Neural cell (in vitro differentiated cells): ENCODE data around the gene MRPL28. TPM values are rescaled to one million over a fixed set of nuclear protein-coding genes. Genes with fewer than 3 reads are reported as not detected.
A peak's percentile ranks its signal among the peaks of the same experiment; 100 is the strongest.

ENCODE experiments used
- H2AFZ ChIP-seq: fragments of 200-600, 300-800 bp; sonication (generic), shearing (Covaris generic); 2 replicates; pipeline ENCODE4 v1.6.0; 2014; ENCODE audit warnings: low read depth, mild to moderate bottlenecking, antibody characterized with exemption, low read length, moderate library complexity
- H3F3A ChIP-seq: fragments of 200-600 bp; shearing (Covaris generic); 2 replicates; pipeline ENCODE4 v1.6.1; 2016; ENCODE audit warnings: mild to moderate bottlenecking, moderate library complexity, mixed read lengths, antibody characterized with exemption, low read length; ENCODE audit not compliant: insufficient read depth, poor library complexity, severe bottlenecking
- H3K27ac ChIP-seq: fragments of 200-600, 300-800 bp; sonication (generic), shearing (Covaris generic); 2 replicates; pipeline ENCODE4 v1.5.1; 2014; ENCODE audit warnings: mild to moderate bottlenecking, low read length, moderate library complexity
- H3K27me3 ChIP-seq: fragments of 300-800, 200-600 bp; sonication (generic), shearing (Covaris generic); 2 replicates; pipeline ENCODE4 v1.6.0; 2014; ENCODE audit warnings: mild to moderate bottlenecking, low read depth, low read length, moderate library complexity; ENCODE audit not compliant: insufficient read depth
- H3K36me3 ChIP-seq: fragments of 300-800, 200-600 bp; sonication (generic), shearing (Covaris generic); 2 replicates; pipeline ENCODE4 v1.5.1; 2014; ENCODE audit warnings: mild to moderate bottlenecking, antibody characterized with exemption, low read length, moderate library complexity; ENCODE audit not compliant: insufficient read depth
- H3K4me2 ChIP-seq: fragments of 300-800, 200-600 bp; sonication (generic), shearing (Covaris generic); 2 replicates; pipeline ENCODE4 v1.6.0; 2014; ENCODE audit warnings: mild to moderate bottlenecking, low read length
- H3K4me3 ChIP-seq: fragments of 300-800, 200-600 bp; sonication (generic), shearing (Covaris generic); 2 replicates; pipeline ENCODE4 v1.5.1; 2014; ENCODE audit warnings: mild to moderate bottlenecking, low read length, moderate library complexity
- H3K79me2 ChIP-seq: fragments of 200-600 bp; shearing (Covaris generic); replicated peaks from 2 replicates; pipeline ENCODE4 v1.6.0; 2014; ENCODE audit warnings: mild to moderate bottlenecking, low read length, moderate library complexity; ENCODE audit not compliant: insufficient read depth
- H3K9ac ChIP-seq: fragments of 300-800, 200-600 bp; sonication (generic), shearing (Covaris generic); 2 replicates; pipeline ENCODE4 v1.6.1; 2016; ENCODE audit warnings: mild to moderate bottlenecking, low read length, mixed read lengths
- H3K9me2 ChIP-seq: fragments of 200-600 bp; shearing (Covaris generic); 2 replicates; pipeline ENCODE4 v1.6.1; 2016; ENCODE audit warnings: mild to moderate bottlenecking, low read length, mixed read lengths; ENCODE audit not compliant: insufficient read depth
- H3K9me3 ChIP-seq: fragments of 200-600, 300-800 bp; sonication (generic), shearing (Covaris generic); 2 replicates; pipeline ENCODE4 v1.6.1; 2016; ENCODE audit warnings: mild to moderate bottlenecking, mixed run types, low read length, moderate library complexity, mixed read lengths
- H4K20me1 ChIP-seq: fragments of 200-600 bp; shearing (Covaris generic); 2 replicates; pipeline ENCODE4 v1.6.1; 2016; ENCODE audit warnings: mild to moderate bottlenecking, mixed run types; ENCODE audit not compliant: insufficient read depth
- EP300 ChIP-seq: fragments of 450-650 bp; conservative IDR thresholded peaks from 2 replicates; pipeline ENCODE4 v1.6.1; 2014; ENCODE audit warnings: antibody characterized with exemption, mild to moderate bottlenecking, moderate library complexity; ENCODE audit not compliant: poor library complexity, severe bottlenecking
- EZH2 ChIP-seq: fragments of 200-600, 300-800 bp; shearing (Covaris generic), sonication (generic); IDR thresholded peaks from 2 replicates; pipeline ENCODE4 v1.6.1; 2014; ENCODE audit warnings: antibody characterized with exemption, low read length, borderline replicate concordance, mild to moderate bottlenecking; ENCODE audit not compliant: insufficient read depth, poor library complexity, severe bottlenecking
- MXI1 ChIP-seq: fragments of 450-650 bp; conservative IDR thresholded peaks from 2 replicates; pipeline ENCODE4 v1.6.1; 2014; ENCODE audit warnings: antibody characterized with exemption, mild to moderate bottlenecking; ENCODE audit not compliant: poor library complexity, severe bottlenecking
- POLR2AphosphoS5 ChIP-seq: IDR thresholded peaks from 2 replicates; pipeline ENCODE4 v1.6.1; 2012
- RAD21 ChIP-seq: fragments of 450-650 bp; conservative IDR thresholded peaks from 2 replicates; pipeline ENCODE4 v1.6.1; 2014; ENCODE audit warnings: antibody characterized with exemption, mild to moderate bottlenecking, moderate library complexity
- SMC3 ChIP-seq: fragments of 450-650 bp; conservative IDR thresholded peaks from 2 replicates; pipeline ENCODE4 v1.6.1; 2014; ENCODE audit warnings: antibody characterized with exemption, mild to moderate bottlenecking, moderate library complexity; ENCODE audit not compliant: poor library complexity
- TAF1 ChIP-seq: IDR thresholded peaks from 2 replicates; pipeline ENCODE4 v1.6.1; 2012; ENCODE audit warnings: low read depth
- polyA plus RNA-seq: library from polyadenylated mRNA; depleted of rRNA; stranded (reverse); fragments of >200 nt; gene quantifications from 2 replicates; pipeline ENCODE4 v1.2.3, GENCODE V29; 2014
- TF ChIP-seq, protein P1 (sequence below): fragments of 450-650 bp; IDR thresholded peaks from 2 replicates; pipeline ENCODE4 v1.5.1; 2014; ENCODE audit warnings: antibody characterized with exemption, mild to moderate bottlenecking, moderate library complexity; ENCODE audit not compliant: poor library complexity, severe bottlenecking
- TF ChIP-seq, protein P2 (sequence below): IDR thresholded peaks from 2 replicates; pipeline ENCODE4 v1.6.1; 2012; ENCODE audit warnings: borderline replicate concordance

MRPL28 gene
- polyA plus RNA-seq, 1 donor from 2014 or later: 134 TPM

DNA sequence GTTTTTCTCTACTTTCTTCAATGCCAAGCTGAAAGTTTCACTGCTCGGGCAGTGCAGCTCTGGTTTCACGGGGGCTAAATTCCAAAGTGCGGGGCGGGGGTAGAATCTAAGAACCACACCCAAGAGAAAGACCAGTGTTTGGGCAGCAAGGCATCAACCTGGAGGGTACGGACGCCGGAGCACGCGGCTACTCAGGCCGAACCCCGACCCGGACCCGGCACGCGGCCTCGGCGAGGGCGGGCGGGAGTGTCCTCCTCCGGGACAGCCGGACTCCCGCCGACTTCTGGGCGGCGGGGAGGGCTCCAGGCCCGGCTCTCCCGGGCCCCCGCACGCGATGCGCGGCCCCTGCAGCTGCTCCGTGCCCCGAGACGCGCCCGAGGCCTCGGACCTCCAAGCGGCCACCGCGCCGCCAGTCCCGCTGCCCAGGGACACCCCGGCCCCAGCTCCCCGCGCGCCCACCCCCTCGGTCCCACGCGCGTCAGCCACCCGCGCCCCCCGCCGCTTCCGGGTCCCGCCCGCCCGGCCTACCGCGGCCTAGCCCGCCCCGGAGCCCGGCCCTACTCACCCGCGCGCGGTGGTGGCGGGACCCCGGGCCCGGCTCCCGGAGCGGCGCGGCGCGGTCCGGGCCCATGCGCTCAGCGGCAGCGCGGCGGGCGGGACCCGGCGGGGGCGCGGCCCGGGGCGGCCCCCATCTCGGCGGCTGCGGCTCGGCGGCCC, 18.4 kb downstream of the MRPL28 start:
- peak; percentile 60 for TF ChIP-seq MXI1
- no peak for TF ChIP-seq SMC3
- H3K27ac ChIP-seq: no peak overlapping the region
- H3F3A ChIP-seq: no peaks in the 10 kb centered on the region

GRCh38 chr16:350203-350602, 20.1 kb downstream of the MRPL28 start:
- no peaks in the 10 kb centered on the region for H3K36me3 ChIP-seq
- H3K27ac ChIP-seq: no peak overlapping the region
- H3K4me3 ChIP-seq: no peak overlapping the region
- no peak overlapping the region for H3K9ac ChIP-seq
- no peaks in the 10 kb centered on the region for H3K27me3 ChIP-seq
- H3K9me2 ChIP-seq: no peaks in the 10 kb centered on the region
- H3F3A ChIP-seq: no peaks in the 10 kb centered on the region
- H3K4me2 ChIP-seq: no peak overlapping the region
- peaks cover 16% of the 10 kb centered on the region for H3K79me2 ChIP-seq
- H4K20me1 ChIP-seq: no peaks in the 10 kb centered on the region
- H2AFZ ChIP-seq: no peak overlapping the region
- TF ChIP-seq MXI1 (no peak), EZH2 (no peak), POLR2AphosphoS5 (no peak), TAF1 (no peak), SMC3 (no peak), RAD21 (no peak), EP300 (no peak)
- TF ChIP-seq, protein P1, sequence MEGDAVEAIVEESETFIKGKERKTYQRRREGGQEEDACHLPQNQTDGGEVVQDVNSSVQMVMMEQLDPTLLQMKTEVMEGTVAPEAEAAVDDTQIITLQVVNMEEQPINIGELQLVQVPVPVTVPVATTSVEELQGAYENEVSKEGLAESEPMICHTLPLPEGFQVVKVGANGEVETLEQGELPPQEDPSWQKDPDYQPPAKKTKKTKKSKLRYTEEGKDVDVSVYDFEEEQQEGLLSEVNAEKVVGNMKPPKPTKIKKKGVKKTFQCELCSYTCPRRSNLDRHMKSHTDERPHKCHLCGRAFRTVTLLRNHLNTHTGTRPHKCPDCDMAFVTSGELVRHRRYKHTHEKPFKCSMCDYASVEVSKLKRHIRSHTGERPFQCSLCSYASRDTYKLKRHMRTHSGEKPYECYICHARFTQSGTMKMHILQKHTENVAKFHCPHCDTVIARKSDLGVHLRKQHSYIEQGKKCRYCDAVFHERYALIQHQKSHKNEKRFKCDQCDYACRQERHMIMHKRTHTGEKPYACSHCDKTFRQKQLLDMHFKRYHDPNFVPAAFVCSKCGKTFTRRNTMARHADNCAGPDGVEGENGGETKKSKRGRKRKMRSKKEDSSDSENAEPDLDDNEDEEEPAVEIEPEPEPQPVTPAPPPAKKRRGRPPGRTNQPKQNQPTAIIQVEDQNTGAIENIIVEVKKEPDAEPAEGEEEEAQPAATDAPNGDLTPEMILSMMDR: no peak
- TF ChIP-seq, protein P2, sequence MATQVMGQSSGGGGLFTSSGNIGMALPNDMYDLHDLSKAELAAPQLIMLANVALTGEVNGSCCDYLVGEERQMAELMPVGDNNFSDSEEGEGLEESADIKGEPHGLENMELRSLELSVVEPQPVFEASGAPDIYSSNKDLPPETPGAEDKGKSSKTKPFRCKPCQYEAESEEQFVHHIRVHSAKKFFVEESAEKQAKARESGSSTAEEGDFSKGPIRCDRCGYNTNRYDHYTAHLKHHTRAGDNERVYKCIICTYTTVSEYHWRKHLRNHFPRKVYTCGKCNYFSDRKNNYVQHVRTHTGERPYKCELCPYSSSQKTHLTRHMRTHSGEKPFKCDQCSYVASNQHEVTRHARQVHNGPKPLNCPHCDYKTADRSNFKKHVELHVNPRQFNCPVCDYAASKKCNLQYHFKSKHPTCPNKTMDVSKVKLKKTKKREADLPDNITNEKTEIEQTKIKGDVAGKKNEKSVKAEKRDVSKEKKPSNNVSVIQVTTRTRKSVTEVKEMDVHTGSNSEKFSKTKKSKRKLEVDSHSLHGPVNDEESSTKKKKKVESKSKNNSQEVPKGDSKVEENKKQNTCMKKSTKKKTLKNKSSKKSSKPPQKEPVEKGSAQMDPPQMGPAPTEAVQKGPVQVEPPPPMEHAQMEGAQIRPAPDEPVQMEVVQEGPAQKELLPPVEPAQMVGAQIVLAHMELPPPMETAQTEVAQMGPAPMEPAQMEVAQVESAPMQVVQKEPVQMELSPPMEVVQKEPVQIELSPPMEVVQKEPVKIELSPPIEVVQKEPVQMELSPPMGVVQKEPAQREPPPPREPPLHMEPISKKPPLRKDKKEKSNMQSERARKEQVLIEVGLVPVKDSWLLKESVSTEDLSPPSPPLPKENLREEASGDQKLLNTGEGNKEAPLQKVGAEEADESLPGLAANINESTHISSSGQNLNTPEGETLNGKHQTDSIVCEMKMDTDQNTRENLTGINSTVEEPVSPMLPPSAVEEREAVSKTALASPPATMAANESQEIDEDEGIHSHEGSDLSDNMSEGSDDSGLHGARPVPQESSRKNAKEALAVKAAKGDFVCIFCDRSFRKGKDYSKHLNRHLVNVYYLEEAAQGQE: no peak
- no peaks in the 10 kb centered on the region for H3K9me3 ChIP-seq

More for the DNA sequence above, 18.4 kb downstream of the MRPL28 start:
- Histone ChIP-seq H3K36me3 (no peaks in the 10 kb centered on the region), H3K9me2 (no peaks in the 10 kb centered on the region), H2AFZ (no peak overlapping the region), H3K27me3 (no peaks in the 10 kb centered on the region), H3K4me3 (peak overlapping the region; percentile 78), H3K9ac (peak overlapping the region; percentile 67), H3K79me2 (peaks cover 16% of the 10 kb centered on the region), H3K9me3 (no peaks in the 10 kb centered on the region), H4K20me1 (no peaks in the 10 kb centered on the region), H3K4me2 (peak overlapping the region; percentile 78)
